K562 (cell line): ENCODE data around the gene GPR68. TPM values are rescaled to one million over a fixed set of nuclear protein-coding genes. Genes with fewer than 3 reads are reported as not detected.
A peak's percentile ranks its signal among the peaks of the same experiment; 100 is the strongest.

Source experiments
- ATAC-seq: fragments of 200-7000 bp; cut with Tn5 transposase; 3 replicates; pipeline ENCODE4 v1.9.1; 2020; ENCODE audit warnings: moderate library complexity
- BruUV-seq: library from RNA; stranded (reverse); fragments of 400-500 nt; replicated peaks from 2 replicates; lab custom pipeline; 2021; lab: Mats Ljungman, UMichigan
- CTCF ChIA-PET: fragments of 300-600 bp; formaldehyde crosslinking; extraction: SDS; loops from one replicate; lab custom pipeline; 2021; ENCODE audit warnings: low intra/inter-chr PET ratio; lab: Yijun Ruan, JAX
- POLR2A ChIA-PET: fragments of 300-600, 350-650 bp; sonication (Branson Sonifier 250); formaldehyde crosslinking; extraction: SDS; loops from one replicate; lab custom pipeline; 2021; ENCODE audit warnings: antibody characterized with exemption, inconsistent platforms; lab: Yijun Ruan, JAX
- DNase-seq, 4 experiments: peaks; one replicate each; pipeline versions ENCODE4 v3.0.0 to v3.0.0-alpha.2; 2011 to 2018; ENCODE audit warnings: low spot score in 3 of 4, mixed read lengths in 3 of 4; ENCODE audit errors: extremely low read depth in 1 of 4
- FAIRE-seq: peaks from 2 replicates; lab custom pipeline; 2011; peaks lifted over from hg19 to GRCh38; lab: Jason Lieb, UNC
- H2AFZ ChIP-seq: 2 replicates; pipeline ENCODE4 v1.6.0; 2011; ENCODE audit warnings: low read depth, low read length, control low read depth, inconsistent platforms
- H3K27ac ChIP-seq: fragments of 200-600 bp; 3 replicates; pipeline ENCODE4 v1.8.0; 2011; ENCODE audit warnings: low read depth, mild to moderate bottlenecking, control low read depth, inconsistent platforms, low read length, moderate library complexity, mixed read lengths; ENCODE audit errors: extremely low read depth
- H3K27me3 ChIP-seq, 2 experiments: fragments of 300-600 bp in 1 of 2; 2 replicates in 1 of 2; 3 replicates in 1 of 2; pipeline versions ENCODE4 v1.6.0 to v1.8.0; 2011; ENCODE audit warnings: inconsistent platforms in 2 of 2, low read length in 2 of 2, mild to moderate bottlenecking in 1 of 2, mixed read lengths in 1 of 2, moderate library complexity in 1 of 2; ENCODE audit not compliant: control insufficient read depth in 2 of 2, insufficient read depth in 2 of 2
- H3K36me3 ChIP-seq: fragments of 300-600 bp; 3 replicates; pipeline ENCODE4 v1.8.0; 2011; ENCODE audit warnings: mild to moderate bottlenecking, low read length, inconsistent platforms; ENCODE audit not compliant: control insufficient read depth, insufficient read depth
- H3K4me1 ChIP-seq, 2 experiments: fragments of 200-600 bp in 1 of 2; replicated peaks in 1 of 2; 2 replicates in 1 of 2; 3 replicates in 1 of 2; pipeline versions ENCODE4 v1.5.1 to v1.8.0; 2011; ENCODE audit warnings: inconsistent platforms in 2 of 2, low read length in 2 of 2, mild to moderate bottlenecking in 1 of 2, mixed read lengths in 1 of 2, moderate library complexity in 1 of 2; ENCODE audit not compliant: control insufficient read depth in 2 of 2, insufficient read depth in 2 of 2
- H3K4me2 ChIP-seq: 2 replicates; pipeline ENCODE4 v1.6.1; 2011; ENCODE audit warnings: low read length, control low read depth, inconsistent platforms, mixed read lengths; ENCODE audit not compliant: insufficient read depth
- H3K4me3 ChIP-seq: fragments of 200-600 bp; sonication (generic), shearing (Covaris generic); 2 replicates; pipeline ENCODE4 v1.5.1; 2016; ENCODE audit warnings: control low read depth, inconsistent platforms
- H3K79me2 ChIP-seq: fragments of 200-600 bp; 3 replicates; pipeline ENCODE4 v1.8.0; 2011; ENCODE audit warnings: low read length, inconsistent platforms; ENCODE audit not compliant: control insufficient read depth, insufficient read depth
- H3K9ac ChIP-seq, 2 experiments: 2 replicates each; pipeline versions ENCODE4 v1.6.0 to v1.6.1; 2011; ENCODE audit warnings: low read depth in 2 of 2, low read length in 2 of 2, control low read depth in 1 of 2, inconsistent platforms in 1 of 2, mild to moderate bottlenecking in 1 of 2, mixed read lengths in 1 of 2; ENCODE audit not compliant: insufficient read depth in 1 of 2
- H3K9me1 ChIP-seq: one replicate; pipeline ENCODE4 v1.6.0; 2011; ENCODE audit warnings: inconsistent platforms, mild to moderate bottlenecking, low read length, moderate library complexity; ENCODE audit not compliant: control insufficient read depth, insufficient read depth
- H3K9me3 ChIP-seq: replicated peaks from 2 replicates; pipeline ENCODE4 v1.5.1; 2011; ENCODE audit warnings: low read depth, low read length, inconsistent platforms; ENCODE audit not compliant: control insufficient read depth, insufficient read depth
- H4K20me1 ChIP-seq: replicated peaks from 2 replicates; pipeline ENCODE4 v1.6.1; 2011; ENCODE audit warnings: low read length, inconsistent platforms, mixed read lengths; ENCODE audit not compliant: control insufficient read depth, insufficient read depth
- CXXC5 ChIP-seq: fragments of 250-450 bp; sonication (Bioruptor Pico); IDR thresholded peaks from 2 replicates; pipeline ENCODE4 v1.8.0; 2022; ENCODE audit warnings: inconsistent platforms, mild to moderate bottlenecking, moderate library complexity
- E2F6 ChIP-seq, 2 experiments: IDR thresholded peaks; 2 replicates each; pipeline ENCODE4 v1.6.1; 2011; ENCODE audit warnings: borderline replicate concordance in 1 of 2, control low read depth in 1 of 2, low read depth in 1 of 2, low read length in 1 of 2, mild to moderate bottlenecking in 1 of 2, mixed read lengths in 1 of 2, moderate library complexity in 1 of 2; ENCODE audit not compliant: insufficient read depth in 1 of 2, insufficient read length in 1 of 2, poor library complexity in 1 of 2, severe bottlenecking in 1 of 2; ENCODE audit errors: extremely low read depth in 1 of 2
- GABPB1 ChIP-seq: sonication (generic); formaldehyde crosslinking; IDR thresholded peaks from 2 replicates; pipeline ENCODE4 v1.8.0; 2022; ENCODE audit warnings: mild to moderate bottlenecking, missing genetic modification reagents
- KDM5B ChIP-seq: fragments of 200-600 bp; sonication (generic); IDR thresholded peaks from 2 replicates; pipeline ENCODE4 v1.6.1; 2012; ENCODE audit warnings: low read depth, mild to moderate bottlenecking, moderate library complexity, low read length, control low read depth, inconsistent platforms; ENCODE audit not compliant: insufficient replicate concordance
- NFRKB ChIP-seq: fragments of 450-650 bp; IDR thresholded peaks from 2 replicates; pipeline ENCODE4 v1.6.1; 2016; ENCODE audit warnings: low read depth
- PRMT5 ChIP-seq: sonication (generic); formaldehyde crosslinking; IDR thresholded peaks from 2 replicates; pipeline ENCODE4 v1.5.0; 2020; ENCODE audit warnings: missing genetic modification reagents
- RBM25 ChIP-seq: fragments of 200-400 bp; formaldehyde crosslinking; IDR thresholded peaks from 2 replicates; pipeline ENCODE4 v1.6.1; 2018; ENCODE audit warnings: low read length, low read depth, moderate library complexity; ENCODE audit not compliant: severe bottlenecking
- SIN3B ChIP-seq: fragments of 450-650 bp; IDR thresholded peaks from 2 replicates; pipeline ENCODE4 v1.6.1; 2017; ENCODE audit warnings: low read depth, mild to moderate bottlenecking, moderate library complexity
- VEZF1 ChIP-seq: fragments of 200-800 bp; sonication (Bioruptor generic); IDR thresholded peaks from 2 replicates; pipeline ENCODE4 v1.6.1; 2017; ENCODE audit warnings: missing genetic modification characterization, missing compliant biosample characterization
- ZNF324 ChIP-seq: fragments of 250-450 bp; sonication (Bioruptor Pico); IDR thresholded peaks from 2 replicates; pipeline ENCODE4 v1.4.0; 2020; ENCODE audit warnings: mild to moderate bottlenecking
- ZNF395 ChIP-seq: fragments of 200-800 bp; sonication (Bioruptor generic); IDR thresholded peaks from 2 replicates; pipeline ENCODE4 v1.6.1; 2017; ENCODE audit warnings: missing genetic modification characterization, missing compliant biosample characterization
- ZNF644 ChIP-seq: fragments of 200-800 bp; sonication (Bioruptor generic); IDR thresholded peaks from 2 replicates; pipeline ENCODE4 v1.6.1; 2016; ENCODE audit warnings: low read depth, missing genetic modification characterization, missing compliant biosample characterization
- ZNF740 ChIP-seq, 3 experiments: fragments of 200-800 bp in 1 of 3; sonication (Bioruptor generic) in 1 of 3; sonication (generic) in 1 of 3; formaldehyde crosslinking in 1 of 3; IDR thresholded peaks; 2 replicates each; pipeline versions ENCODE4 v1.6.1 to v1.8.0; 2016 to 2022; ENCODE audit warnings: mild to moderate bottlenecking in 2 of 3, missing compliant biosample characterization in 2 of 3, missing genetic modification characterization in 2 of 3, missing genetic modification reagents in 1 of 3
- whole genome bisulfite sequencing: fragments of 100-300 bp; shearing (Covaris generic); methylation state at CpG from one replicate; pipeline ENCODE4 v1.1.6; 2016; ENCODE audit warnings: low coverage, mixed read lengths; ENCODE audit not compliant: insufficient coverage; ENCODE audit errors: missing lambda C conversion rate; 5-methylcytosine and 5-hydroxymethylcytosine counted together
- in situ Hi-C: fragments of 300-500 bp; cut with MboI; formaldehyde crosslinking; loops from 4 replicates; pipeline ENCODE4 v1.15.0; 2018; ENCODE audit warnings: inconsistent platforms, mixed read lengths
- intact Hi-C: fragments of 100-400 bp; cut with micrococcal nuclease; formaldehyde crosslinking; loops from 2 replicates; pipeline ENCODE4 v1.14.2; 2022
- polyA plus RNA-seq, 8 experiments: library from polyadenylated mRNA; depleted of rRNA in 4 of 8; stranded (reverse) in 5 of 8; unstranded in 3 of 8; fragments of >200 nt; fragmentation: Nextera tagmentation in 2 of 8; fragmentation: Illumina TruSeq in 1 of 8; extraction: Ambion mirVana in 2 of 8; extraction: Trizol in 1 of 8; gene quantifications; 2 replicates each; pipeline versions ENCODE4 v1.2.1 to v1.2.3, GENCODE V29; 2011 to 2014; ENCODE audit warnings: inconsistent platforms in 1 of 8, missing spikeins in 1 of 8
- total RNA-seq, 7 experiments: library from RNA; depleted of rRNA in 6 of 7; stranded (reverse); fragments of >200 nt in 6 of 7; fragmentation: Illumina TruSeq in 2 of 7; extraction: Trizol in 2 of 7; gene quantifications; 2 replicates each; pipeline versions ENCODE4 v1.2.1 to v1.2.3, GENCODE V29; 2011 to 2021; ENCODE audit warnings: low replicate concordance in 1 of 7

GPR68 gene
- total and polyA plus RNA-seq, 9 of the 15 experiments (the other 6 are each of a cell fraction or from before 2014, with no cell fraction given), result 0.41 to 9.4 (median 3.7) TPM

GRCh38 chr14:91264151-91265150, 19.9 kb upstream of the GPR68 start:
- H3K9me3 ChIP-seq, result no peaks in the 10 kb centered on the region
- in situ Hi-C loops, result no loop called here
- peak; percentile 46 to 63 (median 56) for DNase-seq
- H3K79me2 ChIP-seq, result peaks cover 31% of the 10 kb centered on the region
- H3K9ac ChIP-seq, result peak overlapping the region; percentile 88 to 93
- H3K9me1 ChIP-seq, result no peaks in the 10 kb centered on the region
- peak; percentile 23 for FAIRE-seq
- CTCF ChIA-PET, result no interaction called here
- H2AFZ ChIP-seq, result peak overlapping the region; percentile 87
- peak overlapping the region; percentile 84 for H3K27ac ChIP-seq
- H3K4me3 ChIP-seq, result peak overlapping the region; percentile 61
- intact Hi-C loops, result loop anchor here (5.0 kb wide), 1 partner anchor 62 kb away; no protein-coding TSS in a partner anchor
- TSS peak; percentile 64 for BruUV-seq
- H3K4me1 ChIP-seq, result peaks cover 37 to 43% of the 10 kb centered on the region in 2 experiments
- WGBS, result 3% methylated on average over 15 of the region's 69 CpGs
- H3K36me3 ChIP-seq, result no peaks in the 10 kb centered on the region
- peak overlapping the region; percentile 87 for H3K4me2 ChIP-seq
- ATAC-seq, result peak; percentile 64
- POLR2A ChIA-PET, result interaction anchor here (0.6 to 1.8 kb wide), 5 partner anchors 9 to 45 kb away, joined by 3 to 7 read pairs (median 4); no protein-coding TSS in a partner anchor
- H4K20me1 ChIP-seq, result no peaks in the 10 kb centered on the region
- no peaks in the 10 kb centered on the region for H3K27me3 ChIP-seq
- peak; percentile 50; the same call in 1 of the 2 replicates for TF ChIP-seq SIN3B
- TF ChIP-seq ZNF395 (CRISPR knock-in tag), result 0 out of 2 replicates have a peak, but pooled peaks have one; percentile 51
- TF ChIP-seq GABPB1, result peak; percentile 9; the same call in 1 of the 2 replicates
- TF ChIP-seq PRMT5 (CRISPR knock-in tag), result no peak
- peak; percentile 32 to 76 for TF ChIP-seq E2F6 (IDR thresholded peaks at IDR 0.05; ENCODE audit: borderline replicate concordance in 1 of 2, extremely low read depth in 1 of 2, insufficient read depth in 1 of 2, insufficient read length in 1 of 2, low read depth in 1 of 2, low read length in 1 of 2, poor library complexity in 1 of 2, severe bottlenecking in 1 of 2)
- 0 out of 2 replicates have a peak, but pooled peaks have one; percentile 31 for TF ChIP-seq NFRKB
- TF ChIP-seq ZNF740 (CRISPR knock-in tag; IDR thresholded peaks at IDR 0.05), result peak; percentile 91
- TF ChIP-seq ZNF740 (tag; IDR thresholded peaks at IDR 0.05), result no peak
- peak; percentile 73 for TF ChIP-seq VEZF1
- TF ChIP-seq ZNF644, result no peak
- TF ChIP-seq RBM25, result peak; percentile 10
- no peak for TF ChIP-seq ZNF324 (CRISPR knock-in tag)
- TF ChIP-seq CXXC5, result peak; percentile 62; the same call in 1 of the 2 replicates
- TF ChIP-seq KDM5B, result peak; percentile 37
